NCI-H2029 treated with DMSO at 0.1 percent for 48 hours (cell line): ENCODE measurements around the gene LRCH2.

Source experiments
- DNase-seq: peaks from one replicate; lab custom pipeline; 2025; lab: John Stamatoyannopoulos, UW

The LRCH2 gene

DNA sequence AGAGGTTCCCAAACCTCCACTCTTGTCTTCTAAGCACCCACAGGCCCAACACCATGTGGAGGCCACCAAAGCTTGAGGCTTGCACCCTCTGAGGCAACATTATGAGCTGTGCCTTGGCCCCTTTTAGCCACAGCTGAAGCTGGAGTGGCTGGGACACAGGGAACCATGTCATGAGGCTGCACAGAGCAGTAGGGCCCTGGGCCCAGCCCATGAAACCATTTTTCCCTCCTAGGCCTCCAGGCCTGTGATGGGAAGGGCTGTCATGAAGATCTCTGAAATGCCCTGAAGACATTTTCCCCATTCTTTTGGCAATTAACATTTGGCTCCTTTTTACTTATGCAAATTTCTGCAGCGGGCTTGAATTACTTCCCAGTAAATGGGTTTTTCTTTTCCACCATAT lies 29.9 kb downstream of the LRCH2 start:
- no peak for DNase-seq

DNA sequence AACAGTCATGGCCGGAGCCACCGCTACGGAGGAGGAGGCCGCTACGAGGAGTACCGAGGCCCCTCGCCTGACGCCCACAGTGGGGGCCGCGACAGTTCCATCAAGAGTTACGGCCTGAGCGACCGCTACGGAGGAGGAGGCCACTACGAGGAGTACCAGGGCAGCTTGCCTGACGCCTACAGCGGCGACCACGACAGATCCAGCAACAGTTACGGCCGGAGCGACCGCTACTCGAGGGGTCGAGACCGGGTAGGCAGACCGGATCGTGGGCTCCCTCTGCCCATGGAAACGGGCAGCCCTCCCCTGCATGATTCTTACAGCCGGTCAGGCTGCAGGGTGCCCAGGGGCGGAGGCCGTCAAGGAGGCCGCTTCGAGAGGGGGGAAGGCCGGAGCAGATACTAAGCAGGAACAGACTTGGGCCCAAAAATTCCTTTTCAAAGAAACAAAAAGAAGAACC lies 41.6 kb downstream of the LRCH2 start:
- DNase-seq, result no peak

DNA sequence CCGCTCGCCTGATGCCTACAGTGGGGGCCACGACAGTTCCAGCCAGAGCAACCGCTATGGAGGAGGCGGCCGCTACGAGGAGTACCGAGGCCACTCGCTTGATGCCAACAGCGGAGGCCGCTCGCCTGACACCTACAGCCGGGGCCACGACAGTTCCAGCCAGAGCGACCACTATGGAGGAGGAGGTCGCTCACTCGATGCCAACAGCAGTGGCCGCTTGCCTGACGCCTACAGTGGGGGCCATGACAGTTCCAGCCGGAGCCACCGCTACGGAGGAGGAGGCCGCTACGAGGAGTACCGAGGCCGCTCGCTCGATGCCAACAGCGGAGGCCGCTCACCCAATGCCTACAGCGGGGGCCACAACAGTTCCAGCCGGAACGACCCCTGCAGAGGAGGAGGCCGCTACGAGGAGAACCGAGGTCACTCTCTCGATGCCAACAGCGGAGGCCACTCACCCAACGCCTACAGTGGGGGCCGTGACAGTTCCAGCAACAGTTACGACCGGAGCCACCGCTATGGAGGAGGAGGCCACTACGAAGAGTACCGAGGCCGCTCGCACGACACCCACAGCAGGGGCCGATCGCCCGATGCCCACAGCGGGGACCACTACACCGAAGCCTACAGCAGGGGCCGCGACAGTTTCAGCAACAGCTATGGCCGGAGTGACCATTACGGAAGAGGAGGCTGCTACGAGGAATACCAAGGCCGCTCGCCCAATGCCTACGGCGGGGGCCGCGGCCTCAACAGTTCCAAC lies 42.2 kb downstream of the LRCH2 start:
- DNase-seq, result no peak

DNA sequence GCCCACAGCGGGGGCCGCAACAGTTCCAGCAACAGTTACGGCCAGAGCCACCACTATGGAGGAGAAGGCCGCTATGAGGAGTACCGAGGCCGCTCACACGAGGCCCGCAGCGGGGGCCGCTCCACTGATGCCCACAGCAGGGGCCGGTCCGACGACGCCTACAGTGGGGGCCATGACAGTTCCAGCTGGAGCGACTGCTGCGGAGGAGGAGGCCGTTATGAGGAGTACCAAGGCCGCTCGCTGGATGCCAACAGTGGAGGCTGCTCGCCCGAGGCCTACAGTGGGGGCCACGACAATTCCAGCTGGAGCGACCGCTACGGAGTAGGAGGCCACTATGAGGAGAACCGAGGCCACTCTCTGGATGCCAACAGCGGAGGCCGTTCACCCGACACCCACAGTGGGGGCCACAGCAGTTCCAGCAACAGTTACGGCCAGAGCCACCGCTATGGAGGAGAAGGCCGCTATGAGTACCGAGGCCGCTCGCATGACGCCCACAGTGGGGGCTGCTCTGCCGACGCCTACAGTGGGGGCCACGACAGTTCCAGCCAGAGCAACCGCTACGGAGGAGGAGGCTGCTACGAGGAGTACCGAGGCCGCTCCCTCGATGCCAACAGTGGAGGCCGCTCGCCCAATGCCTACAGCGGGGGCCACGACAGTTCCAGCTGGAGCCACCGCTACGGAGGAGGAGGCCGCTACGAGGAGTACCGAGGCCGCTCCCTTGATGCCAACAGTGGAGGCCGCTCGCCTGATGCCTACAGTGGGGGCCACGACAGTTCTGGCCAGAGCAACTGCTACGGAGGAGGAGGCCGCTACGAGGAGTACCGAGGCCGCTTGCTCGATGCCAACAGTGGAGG lies 43.0 kb downstream of the LRCH2 start:
- DNase-seq, result no peak

DNA sequence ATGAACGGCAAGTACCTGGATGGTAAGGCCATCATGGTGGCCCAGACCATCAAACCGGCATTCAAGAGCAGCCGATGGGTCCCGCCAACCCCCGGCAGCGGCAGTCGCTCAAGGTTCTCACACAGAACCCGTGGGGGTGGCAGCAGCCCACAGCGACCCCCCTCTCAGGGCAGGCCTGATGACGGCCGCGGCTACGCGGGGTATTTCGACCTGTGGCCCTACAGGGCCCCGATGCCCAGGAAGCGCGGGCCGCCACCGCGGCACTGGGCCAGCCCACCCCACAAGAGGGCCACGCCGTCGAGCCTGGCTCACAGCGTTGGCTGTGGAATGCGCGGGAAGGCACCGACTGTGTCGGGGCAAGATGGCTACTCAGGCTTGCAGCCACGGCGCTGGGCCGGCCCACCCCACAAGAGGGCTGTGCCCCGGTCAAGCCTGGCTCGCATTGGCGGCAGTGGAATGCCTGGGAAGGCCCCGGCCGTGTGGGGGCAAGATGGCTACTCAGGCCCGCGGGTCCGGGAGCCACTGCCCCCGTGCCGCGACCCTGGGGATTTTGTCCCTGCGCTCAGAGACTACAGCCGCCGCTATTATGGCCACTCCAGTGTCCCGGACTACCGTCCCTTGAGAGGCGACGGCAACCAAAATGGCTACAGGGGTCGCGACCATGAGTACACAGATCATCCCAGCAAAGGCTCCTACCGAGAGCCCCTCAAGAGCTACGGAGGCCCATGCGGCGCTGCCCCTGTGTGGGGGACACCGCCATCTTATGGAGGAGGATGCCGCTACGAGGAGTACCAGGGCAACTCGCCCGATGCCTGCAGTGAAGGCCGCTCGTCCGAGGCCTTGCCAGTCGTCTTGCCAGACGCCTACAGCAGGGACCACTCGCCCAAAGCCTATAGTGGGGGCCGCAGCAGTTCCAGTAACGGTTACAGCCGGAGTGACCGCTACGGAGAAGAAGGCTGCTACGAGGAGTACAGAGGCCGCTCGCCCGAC lies 44.0 kb downstream of the LRCH2 start:
- DNase-seq, result no peak

DNA sequence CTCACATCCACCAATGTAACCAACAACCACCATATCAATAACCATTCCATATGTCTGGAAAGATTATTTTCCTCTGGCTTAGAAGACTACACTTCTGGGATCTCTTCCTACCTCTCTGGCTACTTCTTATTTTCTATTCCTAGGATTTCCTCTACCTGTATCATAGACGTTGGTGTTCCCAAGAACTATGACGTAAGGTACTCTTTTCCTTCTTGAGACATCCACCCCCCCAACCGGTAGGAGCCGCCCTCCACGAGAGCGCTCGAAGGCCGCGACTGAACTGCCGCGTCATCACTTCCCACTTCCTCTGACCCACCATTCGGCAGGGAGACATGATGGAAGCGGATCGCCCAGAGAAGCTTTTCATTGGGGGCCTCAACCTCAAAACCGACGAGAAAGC lies 44.8 kb downstream of the LRCH2 start, which contains the start of gene RBMXL3:
Gene RBMXL3 (plus strand): TSS at position 301 of the 400 bp plus-strand sequence. CDS start 32 bp downstream, at position 333.
- DNase-seq, result no peak

DNA sequence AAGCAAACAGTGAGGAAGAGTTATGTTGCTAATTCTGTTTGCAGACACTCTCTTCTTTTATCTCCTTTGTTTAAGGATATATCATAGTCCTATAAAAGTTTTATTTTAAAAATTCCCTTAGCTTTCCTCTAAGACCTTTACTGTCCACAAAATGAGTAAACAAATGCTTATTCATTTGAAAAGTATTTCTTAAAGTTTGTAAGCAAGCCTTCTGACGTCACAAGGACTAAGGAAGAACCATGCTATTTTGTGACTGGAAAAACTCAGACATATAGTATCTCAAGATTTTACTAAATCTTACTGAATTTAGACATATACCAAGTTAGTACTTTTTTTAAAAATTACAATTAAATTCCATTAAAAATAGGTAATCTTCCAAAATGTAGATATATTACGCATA lies 49.9 kb downstream of the LRCH2 start:
- DNase-seq, result no peak

DNA sequence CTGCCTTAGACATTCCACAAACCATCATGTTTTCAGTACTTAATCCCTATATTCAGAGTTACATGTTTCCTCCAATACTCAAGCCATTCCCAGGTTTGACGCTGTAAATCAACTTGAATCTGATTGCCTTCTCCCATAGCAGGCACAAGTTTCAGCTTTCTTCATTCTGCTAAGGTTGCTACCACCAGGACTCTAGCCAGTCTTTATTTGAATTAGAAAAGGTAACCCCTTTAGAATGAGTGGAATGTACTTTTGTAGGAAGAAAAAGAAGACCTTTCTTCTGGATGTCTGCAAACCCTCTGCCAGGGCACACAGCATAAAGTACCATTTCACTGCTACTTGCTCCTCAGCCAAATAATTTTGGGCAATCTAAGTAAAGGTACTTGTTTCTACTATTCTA lies 55.4 kb downstream of the LRCH2 start:
- DNase-seq, result no peak

DNA sequence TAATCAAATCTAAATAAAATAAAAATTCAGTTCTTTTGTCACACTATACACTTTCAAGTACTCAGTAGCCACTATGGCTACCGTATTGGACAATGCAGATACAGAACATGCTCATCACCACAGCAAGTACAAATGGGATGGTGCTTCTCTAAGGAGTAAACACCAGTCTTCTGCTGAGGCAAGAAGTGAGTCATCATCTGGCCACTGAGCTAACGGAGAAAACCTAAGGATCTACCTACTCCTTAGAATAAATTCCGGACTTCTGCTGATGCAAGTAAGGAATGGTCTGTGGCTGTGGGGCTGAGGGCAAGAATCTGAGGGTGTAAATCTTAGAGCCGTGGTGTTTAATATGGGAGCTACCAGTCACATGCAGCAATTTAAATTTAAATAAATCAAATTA lies 56.0 kb downstream of the LRCH2 start:
- DNase-seq, result no peak

DNA sequence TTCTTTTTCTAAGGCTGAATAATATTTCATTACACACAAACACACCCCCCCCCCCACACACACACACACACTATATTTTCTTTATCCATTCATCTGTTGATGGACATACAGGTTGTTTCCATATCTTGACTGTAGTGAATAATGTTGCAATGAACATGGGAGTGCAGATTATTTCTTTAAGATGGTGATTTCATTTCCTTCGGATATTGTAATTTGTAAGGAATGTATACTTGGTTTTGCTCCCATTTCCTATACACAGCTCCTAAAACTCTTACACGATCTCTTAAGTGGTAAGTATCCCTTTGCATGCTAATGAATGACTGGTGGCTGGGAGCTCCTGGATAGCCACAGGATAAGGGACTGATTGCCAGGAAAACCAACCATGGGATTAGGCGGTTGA lies 59.3 kb downstream of the LRCH2 start:
- no peak for DNase-seq

DNA sequence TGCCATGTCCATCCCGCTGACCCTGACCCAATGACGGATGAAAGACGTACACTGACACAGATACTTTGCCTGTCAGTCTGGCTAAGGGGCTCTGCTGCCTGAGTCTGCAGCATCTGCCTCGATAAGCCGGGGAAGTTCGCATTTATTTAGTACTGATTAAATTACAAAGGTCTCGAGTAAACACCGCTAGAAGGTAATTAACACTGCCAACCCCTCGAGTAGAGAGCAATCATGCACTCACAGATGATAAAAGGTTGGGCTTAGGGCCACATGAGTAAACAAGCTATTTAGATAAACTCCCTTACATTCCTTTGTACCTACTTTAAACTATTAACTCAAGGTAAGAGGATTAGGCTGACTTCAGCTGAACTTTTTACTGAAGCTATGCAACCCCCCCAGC lies 60.7 kb downstream of the LRCH2 start:
- no peak for DNase-seq

DNA sequence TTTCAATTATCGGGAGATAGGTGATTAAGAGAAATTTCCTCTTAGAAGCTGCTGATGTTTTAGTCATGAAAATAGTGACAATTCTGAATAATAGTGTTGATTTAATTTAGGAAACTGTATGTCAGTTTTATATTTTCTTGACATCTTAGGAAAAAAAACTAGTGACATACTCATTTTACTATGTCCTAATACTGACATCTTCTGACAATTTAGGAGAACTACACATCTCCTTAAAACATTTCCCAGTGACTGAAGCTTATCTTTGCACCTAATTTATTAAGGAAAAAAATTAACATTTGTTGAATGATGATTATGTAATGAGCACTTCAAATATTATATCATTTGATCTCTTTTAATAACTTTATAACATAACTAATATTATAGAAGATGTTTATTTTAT lies 86.7 kb downstream of the LRCH2 start:
- no peak for DNase-seq

DNA sequence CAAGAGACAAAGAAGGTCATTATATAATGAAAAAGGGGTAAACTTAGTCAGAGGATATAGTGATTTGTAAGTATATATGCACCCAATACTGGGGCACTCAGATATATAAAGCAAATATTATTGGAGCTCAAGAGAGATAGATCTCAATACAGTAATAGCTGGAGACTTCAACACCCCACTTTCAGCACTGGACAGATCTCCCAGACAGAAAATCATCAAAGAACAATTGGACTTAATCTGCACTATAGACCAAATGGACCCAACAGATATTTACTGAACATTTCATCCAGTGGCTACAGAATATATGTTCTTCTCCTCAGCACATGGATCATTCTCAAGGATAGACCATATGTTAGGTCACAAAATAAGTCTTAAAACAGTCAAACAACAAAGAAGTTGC lies 91.8 kb downstream of the LRCH2 start:
- DNase-seq, result no peak

DNA sequence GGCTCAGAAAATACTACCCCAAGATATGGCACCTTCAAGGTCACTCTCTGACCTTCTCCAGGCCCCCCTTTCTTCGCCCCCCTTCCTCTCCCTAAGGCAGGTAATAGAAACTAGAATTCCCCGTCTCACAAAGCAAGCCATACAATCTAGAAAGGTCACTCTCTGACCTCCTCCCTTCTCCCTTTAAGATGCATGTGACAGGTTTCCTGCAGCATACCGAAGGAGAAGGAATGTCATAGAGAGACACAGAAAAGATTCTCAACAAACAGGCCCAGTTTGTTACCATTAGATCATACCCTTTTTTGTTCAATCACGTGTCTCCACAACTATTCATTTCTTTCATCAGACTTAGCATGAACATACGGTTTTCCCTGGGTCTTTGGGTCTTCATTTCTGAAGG lies 95.9 kb downstream of the LRCH2 start:
- no peak for DNase-seq

DNA sequence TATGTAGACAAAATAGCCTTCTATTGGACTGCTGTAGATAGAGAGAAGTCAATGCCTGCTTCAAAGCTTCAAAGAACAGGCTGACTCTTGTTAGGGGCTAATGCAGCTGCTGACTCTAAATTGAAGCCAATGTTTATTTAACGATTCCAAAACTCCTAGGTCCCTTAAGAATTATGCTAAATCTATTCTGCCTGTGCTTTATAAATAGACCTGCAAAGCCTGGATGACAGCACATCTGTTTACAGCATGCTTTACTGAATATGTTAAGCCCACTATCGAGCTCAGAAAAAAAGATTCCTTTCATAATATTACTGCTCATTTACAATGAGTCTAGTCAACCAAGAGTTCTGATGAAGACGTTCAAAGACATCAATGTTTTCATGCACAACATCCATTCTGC lies 99.5 kb downstream of the LRCH2 start:
- DNase-seq, result no peak

DNA sequence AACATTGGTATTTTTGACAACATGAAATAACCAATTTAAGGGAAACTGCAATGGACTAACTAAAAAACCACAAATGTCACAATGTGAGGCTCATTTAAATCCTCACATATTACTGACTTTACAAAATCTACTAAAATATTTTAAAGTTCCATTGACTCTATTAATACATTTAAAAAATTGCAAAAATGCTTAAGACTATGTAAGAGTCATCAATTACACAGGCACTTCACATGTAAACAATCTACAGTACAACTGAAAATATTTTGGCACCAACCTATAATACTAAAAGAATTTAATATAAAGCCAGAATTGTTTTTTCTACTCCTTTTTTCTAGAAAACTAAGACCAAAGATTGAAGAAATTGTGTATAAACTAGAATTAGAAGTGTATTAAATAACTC lies 121.5 kb downstream of the LRCH2 start:
- no peak for DNase-seq

DNA sequence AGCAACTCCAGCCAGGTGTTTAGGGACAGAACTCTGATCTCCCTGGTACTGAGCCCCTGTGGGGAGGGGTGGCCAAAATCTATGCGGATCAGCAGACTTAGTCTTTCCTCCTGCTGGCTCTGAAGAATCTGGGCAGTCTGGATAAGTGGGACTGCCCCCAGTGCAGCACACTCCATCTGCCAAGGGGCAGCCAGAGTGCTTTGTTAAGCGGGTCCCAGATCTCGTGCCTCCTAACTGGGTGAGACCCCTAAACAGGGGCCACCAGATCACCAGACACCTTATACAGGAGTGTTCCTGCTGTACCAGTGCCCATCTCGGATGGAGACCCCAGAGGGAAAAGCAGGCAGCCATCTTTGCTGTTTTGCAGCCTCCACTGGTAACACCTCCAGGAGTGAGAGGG lies 135.0 kb downstream of the LRCH2 start:
- no peak for DNase-seq

DNA sequence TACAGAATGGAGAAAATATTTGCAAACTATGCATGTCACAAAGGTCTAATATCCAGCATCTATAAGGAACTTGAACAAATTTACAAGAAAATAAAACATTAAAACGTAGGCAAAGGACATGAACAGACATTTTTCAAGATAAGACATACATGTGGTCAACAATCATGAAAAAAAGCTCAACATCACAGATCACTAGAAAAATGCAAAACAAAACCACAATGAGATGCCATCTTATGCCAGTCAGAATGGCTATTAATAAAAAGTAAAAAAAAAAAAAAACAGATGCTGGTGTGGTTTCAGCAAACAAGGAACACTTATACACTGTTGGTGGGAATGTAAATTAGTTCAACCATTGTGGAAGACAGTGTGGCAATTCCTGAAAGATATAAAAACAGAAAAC lies 140.7 kb downstream of the LRCH2 start:
- no peak for DNase-seq

DNA sequence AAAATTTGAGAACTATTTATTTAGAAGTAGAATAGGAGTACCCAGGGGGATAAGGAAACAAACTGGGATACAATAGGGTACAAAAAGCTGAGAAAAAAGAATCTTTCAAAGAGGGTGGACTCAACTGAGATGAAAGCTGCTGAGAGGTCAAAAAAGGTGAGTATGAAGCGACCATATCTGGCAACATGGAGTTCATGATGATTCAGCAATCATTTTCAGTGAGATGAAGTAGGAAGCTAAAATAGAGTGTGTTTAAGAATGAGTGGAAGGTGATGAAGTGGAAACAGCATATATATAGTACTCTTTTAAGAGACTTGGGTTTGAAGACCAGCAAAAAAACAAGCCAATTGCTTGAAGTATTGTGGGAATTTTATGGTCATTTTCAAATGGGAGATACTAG lies 144.5 kb downstream of the LRCH2 start:
- DNase-seq, result no peak

DNA sequence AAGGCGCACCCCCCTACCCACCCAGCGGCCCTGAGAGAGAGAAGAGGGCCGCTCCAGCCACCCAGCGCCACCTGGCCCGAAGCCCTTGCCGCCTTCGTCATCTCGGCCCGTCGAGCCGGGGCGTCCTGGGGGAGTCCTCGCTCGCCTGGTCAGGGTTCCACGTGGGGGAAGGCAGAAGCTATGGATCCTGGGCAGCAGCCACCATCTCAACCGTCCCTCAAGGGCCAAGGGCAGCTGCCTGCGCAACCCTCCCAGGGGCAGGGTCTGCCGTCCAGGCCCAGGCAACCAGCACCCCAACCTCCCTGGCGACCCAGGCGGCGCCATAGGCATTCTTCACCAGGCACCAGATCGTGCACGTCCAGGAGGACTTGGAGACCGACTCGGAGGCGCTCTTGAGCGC lies 165.0 kb downstream of the LRCH2 start:
- DNase-seq, result no peak

DNA sequence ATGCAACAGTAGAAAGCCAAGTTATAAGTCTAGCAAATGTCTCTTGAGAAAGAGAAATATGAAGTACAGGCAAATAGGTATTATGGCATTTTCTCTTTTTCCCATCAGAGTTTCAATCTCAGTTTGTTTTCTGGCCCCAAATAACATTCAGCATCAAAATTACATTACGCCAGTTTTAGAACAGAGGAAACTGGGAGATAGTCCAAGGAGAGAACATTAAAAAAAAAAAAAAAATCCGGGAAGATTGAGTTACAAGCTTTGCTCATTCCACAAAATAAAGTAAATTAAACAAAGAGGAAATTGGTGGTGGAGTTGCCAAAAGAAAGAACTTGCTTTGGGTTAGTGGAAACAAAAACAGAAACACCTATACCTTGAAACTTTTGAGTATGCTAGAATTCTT lies 166.1 kb downstream of the LRCH2 start:
- DNase-seq, result no peak

DNA sequence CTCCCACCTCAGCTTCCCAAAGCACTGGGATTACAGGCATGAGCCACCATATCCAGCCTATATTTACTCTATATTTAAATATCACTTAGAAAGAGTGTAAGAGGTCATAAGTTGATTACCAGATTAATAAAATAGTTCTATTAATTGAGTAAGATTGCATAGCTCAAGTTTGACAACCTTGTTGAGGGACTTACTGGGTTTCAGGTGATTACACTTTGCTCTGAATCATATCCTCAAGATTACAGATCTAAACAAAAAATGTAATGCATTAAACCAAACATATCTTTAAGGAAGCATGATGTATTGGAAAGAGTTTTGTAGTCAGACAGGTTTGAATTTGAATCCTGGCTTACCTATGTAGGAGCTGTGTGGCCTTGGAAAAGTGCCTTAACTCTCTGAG lies 168.6 kb downstream of the LRCH2 start:
- DNase-seq, result no peak
